ENCODE data around the gene ZNF778.

The ZNF778 gene

GRCh38 chr16:89257281-89257731, 39.8 kb downstream of the ZNF778 start:
- H3K27ac ChIP-seq (ENCODE audit: extremely low read depth, low read depth, low read length): no peak overlapping the region
- ChIA-PET CTCF (no interaction called here), POLR2A (no interaction called here)
- H3K36me3 ChIP-seq (ENCODE audit: control insufficient read depth in 2 of 2, insufficient read depth in 1 of 2, low read length in 2 of 2): no peaks in the 10 kb centered on the region
- no peaks in the 10 kb centered on the region; the same call in 1 of the 2 replicates for H3K4me1 ChIP-seq (ENCODE audit: control insufficient read depth, insufficient read depth, low read length)
- no peak overlapping the region for H3K4me3 ChIP-seq (ENCODE audit: low read depth, low read length)
- no peaks in the 10 kb centered on the region for H3K9me3 ChIP-seq (ENCODE audit: control insufficient read depth, insufficient read depth, low read depth, low read length)
- no peak for TF ChIP-seq ZNF362 (tag by site-specific recombination; IDR thresholded peaks at IDR 0.05)
- no peak for TF ChIP-seq ZNF391 (tag by site-specific recombination; IDR thresholded peaks at IDR 0.05; ENCODE audit: borderline replicate concordance, low read depth)
- no peak for TF ChIP-seq ZNF292 (tag by site-specific recombination; IDR thresholded peaks at IDR 0.05; ENCODE audit: borderline replicate concordance, low read depth)
- no peak for TF ChIP-seq TSHZ1 (tag by site-specific recombination; IDR thresholded peaks at IDR 0.05; ENCODE audit: borderline replicate concordance)
- no peak for TF ChIP-seq KLF10 (tag by site-specific recombination; IDR thresholded peaks at IDR 0.05)
- TF ChIP-seq KLF7 (tag by site-specific recombination; IDR thresholded peaks at IDR 0.05; ENCODE audit: borderline replicate concordance): no peak
- no peak for TF ChIP-seq TRIM28 (IDR thresholded peaks at IDR 0.05; ENCODE audit: borderline replicate concordance, low read length)
- no peak for TF ChIP-seq ZNF169 (tag by site-specific recombination; IDR thresholded peaks at IDR 0.05)
- no peak for TF ChIP-seq ZFP69B (tag by site-specific recombination; IDR thresholded peaks at IDR 0.05)
- TF ChIP-seq ZNF266 (tag by site-specific recombination; IDR thresholded peaks at IDR 0.05; ENCODE audit: low read depth): no peak
- TF ChIP-seq ZNF155 (tag by site-specific recombination; IDR thresholded peaks at IDR 0.05): no peak
- no peak for TF ChIP-seq ZNF48 (tag by site-specific recombination; IDR thresholded peaks at IDR 0.05)
- no peak for TF ChIP-seq KLF9 (tag by site-specific recombination; IDR thresholded peaks at IDR 0.05; ENCODE audit: low read depth)
- no peak for TF ChIP-seq KLF16 (tag by site-specific recombination; IDR thresholded peaks at IDR 0.05)
- no peak for TF ChIP-seq ZNF548 (tag by site-specific recombination; IDR thresholded peaks at IDR 0.05)
- no peak for TF ChIP-seq PATZ1 (tag by site-specific recombination; IDR thresholded peaks at IDR 0.05)
- TF ChIP-seq ZNF37A (tag by site-specific recombination; IDR thresholded peaks at IDR 0.05): no peak

- no peaks in the 10 kb centered on the region; the same call in 1 of the 2 replicates for H3K4me1 ChIP-seq (ENCODE audit: control insufficient read depth, insufficient read depth, low read length)
- POLR2A ChIA-PET: no interaction called here
- H3K4me3 ChIP-seq (ENCODE audit: low read depth, low read length): no peak overlapping the region
- TF ChIP-seq ZBTB7A (tag by site-specific recombination; IDR thresholded peaks at IDR 0.05; ENCODE audit: low read depth): no peak
- TF ChIP-seq ZNF580 (tag by site-specific recombination; IDR thresholded peaks at IDR 0.05): no peak
- TF ChIP-seq ZNF341 (tag by site-specific recombination; IDR thresholded peaks at IDR 0.05; ENCODE audit: low read depth): no peak
- TF ChIP-seq ZFP41 (tag by site-specific recombination; IDR thresholded peaks at IDR 0.05; ENCODE audit: borderline replicate concordance): no peak
- no peak for TF ChIP-seq ZNF26 (tag by site-specific recombination; IDR thresholded peaks at IDR 0.05)
- TF ChIP-seq ZFP3 (tag by site-specific recombination; IDR thresholded peaks at IDR 0.05; ENCODE audit: low read depth): no peak
- no peak for TF ChIP-seq ZNF148 (tag by site-specific recombination; IDR thresholded peaks at IDR 0.05; ENCODE audit: borderline replicate concordance)
Measured at GRCh38 chr16:89257757-89258465, 40.4 kb downstream of the ZNF778 start.

More at GRCh38 chr16:89257757-89258465, 40.4 kb downstream of the ZNF778 start:
- H3K27ac ChIP-seq (ENCODE audit: extremely low read depth, low read depth, low read length): no peak overlapping the region
- H3K9me3 ChIP-seq (ENCODE audit: control insufficient read depth, insufficient read depth, low read depth, low read length): no peaks in the 10 kb centered on the region
- no peaks in the 10 kb centered on the region for H3K36me3 ChIP-seq (ENCODE audit: control insufficient read depth in 2 of 2, insufficient read depth in 1 of 2, low read length in 2 of 2)
- CTCF ChIA-PET: no interaction called here
